ENCODE data around the gene ADAMTS13.

ADAMTS13 gene

DNA sequence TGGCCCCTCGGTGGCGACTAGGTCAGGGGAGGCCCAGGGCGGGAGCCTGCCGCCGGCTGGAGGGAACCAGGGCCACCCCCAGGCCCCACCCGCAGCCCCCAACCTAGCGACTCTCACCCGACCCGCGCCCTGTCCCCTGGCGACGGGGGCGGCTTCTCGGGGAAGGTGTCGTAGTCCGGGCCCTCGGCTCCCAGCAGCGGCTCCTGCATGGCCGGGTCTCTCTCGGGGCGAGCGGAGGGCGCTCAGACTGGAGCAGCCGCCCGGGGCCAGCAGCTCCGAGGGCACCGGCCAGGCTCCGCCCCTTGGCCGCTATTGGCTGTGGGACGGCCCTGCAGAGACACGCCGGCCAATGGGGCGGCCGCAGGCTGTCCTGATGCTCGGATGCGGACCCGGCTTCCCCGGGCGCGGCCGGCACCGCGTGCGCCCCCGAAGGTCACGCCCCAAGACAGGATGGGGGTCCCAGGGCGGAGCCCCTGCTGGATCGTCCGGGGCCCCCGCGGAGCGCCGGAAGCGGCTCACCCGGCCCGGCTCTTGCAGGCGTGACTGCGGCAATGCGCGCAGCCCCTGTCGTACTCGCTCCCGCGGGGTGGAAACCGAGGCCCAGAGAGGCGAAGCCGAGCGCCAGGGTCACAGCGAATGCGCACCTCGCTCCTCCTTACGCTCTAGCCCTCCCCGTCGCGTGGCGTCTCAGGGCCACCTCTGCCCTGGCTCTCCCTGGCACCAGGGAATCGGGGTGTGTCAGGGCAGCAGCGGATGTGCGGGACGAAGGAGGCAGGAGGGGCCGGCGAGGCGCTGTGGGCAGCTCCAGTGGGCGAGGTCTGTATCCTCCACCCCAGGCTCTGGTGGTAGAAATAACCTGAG is 56.9 kb downstream of the ADAMTS13 start, which contains the start of gene SLC2A6:
TSS of gene SLC2A6 (minus strand) at position 249 of the 861 bp plus-strand sequence. CDS start at position 209, 40 bp downstream.
- TF ChIP-seq, protein P1, sequence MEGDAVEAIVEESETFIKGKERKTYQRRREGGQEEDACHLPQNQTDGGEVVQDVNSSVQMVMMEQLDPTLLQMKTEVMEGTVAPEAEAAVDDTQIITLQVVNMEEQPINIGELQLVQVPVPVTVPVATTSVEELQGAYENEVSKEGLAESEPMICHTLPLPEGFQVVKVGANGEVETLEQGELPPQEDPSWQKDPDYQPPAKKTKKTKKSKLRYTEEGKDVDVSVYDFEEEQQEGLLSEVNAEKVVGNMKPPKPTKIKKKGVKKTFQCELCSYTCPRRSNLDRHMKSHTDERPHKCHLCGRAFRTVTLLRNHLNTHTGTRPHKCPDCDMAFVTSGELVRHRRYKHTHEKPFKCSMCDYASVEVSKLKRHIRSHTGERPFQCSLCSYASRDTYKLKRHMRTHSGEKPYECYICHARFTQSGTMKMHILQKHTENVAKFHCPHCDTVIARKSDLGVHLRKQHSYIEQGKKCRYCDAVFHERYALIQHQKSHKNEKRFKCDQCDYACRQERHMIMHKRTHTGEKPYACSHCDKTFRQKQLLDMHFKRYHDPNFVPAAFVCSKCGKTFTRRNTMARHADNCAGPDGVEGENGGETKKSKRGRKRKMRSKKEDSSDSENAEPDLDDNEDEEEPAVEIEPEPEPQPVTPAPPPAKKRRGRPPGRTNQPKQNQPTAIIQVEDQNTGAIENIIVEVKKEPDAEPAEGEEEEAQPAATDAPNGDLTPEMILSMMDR (IDR thresholded peaks at IDR 0.05) = no peak
- no peak for TF ChIP-seq ZFX (IDR thresholded peaks at IDR 0.05; ENCODE audit: borderline replicate concordance)
- no peak within 1 kb of the TSS for H3K27ac ChIP-seq

- TF ChIP-seq, protein P1 (IDR thresholded peaks at IDR 0.05) = no peak
- TF ChIP-seq ZFX (IDR thresholded peaks at IDR 0.05; ENCODE audit: borderline replicate concordance) = no peak
- no peak overlapping the region for H3K27ac ChIP-seq
Measured at GRCh38 chr9:133483611-133484010, 61.4 kb downstream of the ADAMTS13 start.

DNA sequence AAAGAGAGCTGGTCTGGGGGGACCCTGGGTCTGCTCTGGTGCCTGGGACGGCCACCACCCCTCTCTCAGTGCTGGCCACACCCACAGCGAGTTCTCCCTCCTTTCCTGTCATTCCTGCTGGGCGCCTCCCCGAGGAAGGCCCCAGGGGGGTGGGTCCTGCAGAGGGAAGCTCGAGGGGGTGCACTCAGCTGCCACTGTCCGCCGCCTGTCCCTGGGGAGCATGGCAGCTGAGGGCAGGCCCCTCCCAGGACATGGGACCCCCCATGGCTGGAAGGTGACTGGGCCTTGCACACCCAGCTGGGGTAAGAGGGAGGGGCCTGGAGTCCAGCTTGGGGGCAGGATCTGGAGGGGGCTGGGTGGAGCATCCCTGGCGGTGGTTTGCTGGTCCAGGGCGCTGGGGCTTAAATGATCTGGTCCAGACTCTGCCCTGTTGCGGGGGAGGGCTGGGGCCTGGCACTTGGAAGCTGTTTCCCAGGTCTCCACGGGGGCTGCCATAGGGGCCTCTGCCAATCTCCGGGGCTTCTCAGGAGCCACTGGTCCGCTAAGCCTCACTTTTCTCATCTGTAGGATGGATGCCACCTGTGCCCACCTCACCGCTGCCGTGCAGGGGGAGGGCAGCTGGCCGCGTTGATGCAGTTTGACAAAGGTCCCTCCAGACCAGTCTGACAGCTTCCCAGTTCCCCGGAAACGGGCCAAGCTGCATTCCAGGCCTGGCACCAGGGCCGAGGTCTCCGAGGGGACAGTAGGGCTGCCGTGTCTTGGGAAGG is 62.7 kb downstream of the ADAMTS13 start:
- no peak overlapping the region for H3K27ac ChIP-seq
- TF ChIP-seq, protein P1 (IDR thresholded peaks at IDR 0.05) = no peak
- TF ChIP-seq ZFX (IDR thresholded peaks at IDR 0.05; ENCODE audit: borderline replicate concordance) = no peak

DNA sequence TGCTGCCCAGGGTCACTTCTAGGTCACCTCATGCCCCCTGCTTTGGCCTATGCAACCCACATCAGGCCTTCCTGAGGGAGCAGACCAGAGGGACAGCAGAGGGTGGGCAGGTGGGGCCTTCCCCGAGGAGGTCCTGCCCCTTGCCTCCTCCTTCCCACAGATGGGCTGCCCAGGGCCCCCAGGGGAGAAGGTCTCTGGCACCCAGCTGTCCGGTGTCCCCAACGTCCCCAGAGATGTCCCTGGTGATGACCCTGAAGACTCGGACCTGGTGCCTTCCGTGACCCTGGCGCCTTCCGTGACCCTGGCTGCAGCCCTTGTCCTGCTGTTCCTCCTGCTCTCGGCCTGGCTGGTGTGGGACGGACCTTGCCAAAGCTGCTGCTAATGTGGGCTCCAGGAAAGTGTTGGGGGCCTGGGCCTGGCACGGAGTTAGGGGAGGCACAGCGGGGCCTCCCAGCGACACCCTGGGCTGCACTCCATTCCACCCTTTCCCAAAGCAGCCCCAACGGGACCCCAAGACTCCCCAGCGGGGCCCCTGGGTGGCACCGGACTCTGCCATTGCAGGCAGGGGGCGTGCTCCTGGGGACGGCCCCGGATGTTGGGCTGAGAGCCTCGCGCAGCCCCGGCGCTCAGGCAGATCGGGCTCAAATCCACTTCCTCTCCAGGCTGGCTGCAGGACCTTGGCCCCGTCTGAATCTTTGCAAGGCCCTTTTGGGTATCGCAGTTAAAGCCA is 63.5 kb downstream of the ADAMTS13 start:
- TF ChIP-seq, protein P1 (IDR thresholded peaks at IDR 0.05) = no peak
- no peak for TF ChIP-seq ZFX (IDR thresholded peaks at IDR 0.05; ENCODE audit: borderline replicate concordance)
- no peak overlapping the region for H3K27ac ChIP-seq

GRCh38 chr9:133487331-133487725 is 65.2 kb downstream of the ADAMTS13 start:
- no peak overlapping the region for H3K27ac ChIP-seq
- no peak for TF ChIP-seq ZFX (IDR thresholded peaks at IDR 0.05; ENCODE audit: borderline replicate concordance)
- TF ChIP-seq, protein P1 (IDR thresholded peaks at IDR 0.05) = no peak

- H3K27ac ChIP-seq = no peak overlapping the region
- TF ChIP-seq ZFX (IDR thresholded peaks at IDR 0.05; ENCODE audit: borderline replicate concordance) = no peak
- TF ChIP-seq, protein P1 (IDR thresholded peaks at IDR 0.05) = no peak
Measured at GRCh38 chr9:133488686-133489252, 66.6 kb downstream of the ADAMTS13 start.

Data from 22Rv1 (cell line).